ENCODE results near the gene PTPRA. TPM values are rescaled to one million over a fixed set of nuclear protein-coding genes. Genes with fewer than 3 reads are reported as not detected.

The PTPRA gene
- polyA plus RNA-seq, 3 donors: 13.0 to 41.9 (median 13.1) TPM

DNA sequence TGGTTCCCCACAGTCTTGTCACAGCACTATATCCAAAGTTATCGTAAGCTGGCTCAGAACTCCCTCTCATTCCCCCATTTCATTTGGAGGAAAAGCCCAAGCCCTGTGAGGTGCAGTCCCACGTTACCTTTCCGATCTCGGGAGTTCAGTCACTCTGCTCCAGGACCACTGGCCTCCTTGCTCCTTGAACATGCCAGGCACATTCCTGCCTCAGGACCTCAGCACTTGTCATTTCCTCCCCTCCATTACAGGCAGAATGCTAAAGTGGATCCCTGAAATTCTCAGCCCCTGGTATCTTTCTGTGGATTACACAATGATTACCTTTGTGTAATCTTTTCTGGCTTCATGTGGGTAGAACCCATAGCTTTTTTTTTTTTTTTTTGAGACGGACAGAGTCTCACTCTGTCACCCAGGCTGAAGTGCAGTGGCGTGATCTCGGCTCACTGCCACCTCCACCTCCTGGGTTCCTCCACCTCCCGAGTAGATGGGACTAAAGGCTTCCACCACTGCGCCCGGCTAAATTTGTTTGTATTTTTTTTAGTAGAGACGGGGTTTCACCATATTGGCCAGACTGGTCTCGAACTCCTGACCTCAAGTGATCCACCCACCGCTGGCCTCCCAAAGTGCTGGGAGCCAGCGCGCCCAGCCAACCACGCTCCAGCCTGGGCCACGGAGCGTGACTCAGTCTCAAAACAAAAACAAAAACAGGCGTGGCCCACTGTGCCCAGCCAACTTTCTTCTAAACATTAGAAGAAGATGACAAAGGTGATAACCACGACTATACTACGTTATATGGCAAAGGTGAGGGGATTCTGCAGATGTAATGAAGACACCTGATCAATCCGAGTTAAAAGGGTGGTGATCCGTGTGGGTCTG lies 194.1 kb downstream of the PTPRA start:
- Histone ChIP-seq H3K4me1 (ENCODE audit: control insufficient read depth in 1 of 2, insufficient read depth in 2 of 2, low read length in 2 of 2) (peaks cover 6 to 11% of the 10 kb centered on the region in 2 donors), H3K79me2 (ENCODE audit: insufficient read depth, low read length) (no peaks in the 10 kb centered on the region), H2AFZ (ENCODE audit: insufficient read depth, low read depth, low read length, poor library complexity, severe bottlenecking) (no peak overlapping the region), H3K4me2 (replicated peaks; ENCODE audit: extremely low read depth, low read length, poor library complexity, severe bottlenecking) (no peak overlapping the region), H3K36me3 (replicated peaks in 1 of 2; ENCODE audit: control insufficient read depth in 1 of 2, insufficient read depth in 2 of 2, low read length in 2 of 2) (no peaks in the 10 kb centered on the region), H3K27me3 (ENCODE audit: control insufficient read depth in 2 of 2, insufficient read depth in 2 of 2, low read length in 2 of 2) (peaks cover 9 to 20% of the 10 kb centered on the region in 2 donors), H3K27ac (ENCODE audit: low read depth in 1 of 2, low read length in 2 of 2) (no peak overlapping the region), H4K20me1 (ENCODE audit: insufficient read depth, low read length) (no peaks in the 10 kb centered on the region), H3K4me3 (replicated peaks in 1 of 3; ENCODE audit: low read depth in 2 of 3, low read length in 3 of 3) (no peak overlapping the region), H3K9ac (ENCODE audit: insufficient read depth, low read length, poor library complexity, severe bottlenecking) (no peak overlapping the region), H3K9me3 (replicated peaks in 1 of 2; ENCODE audit: control insufficient read depth in 1 of 2, insufficient read depth in 1 of 2, low read length in 2 of 2) (no peaks in the 10 kb centered on the region)
- TF ChIP-seq, protein P1, sequence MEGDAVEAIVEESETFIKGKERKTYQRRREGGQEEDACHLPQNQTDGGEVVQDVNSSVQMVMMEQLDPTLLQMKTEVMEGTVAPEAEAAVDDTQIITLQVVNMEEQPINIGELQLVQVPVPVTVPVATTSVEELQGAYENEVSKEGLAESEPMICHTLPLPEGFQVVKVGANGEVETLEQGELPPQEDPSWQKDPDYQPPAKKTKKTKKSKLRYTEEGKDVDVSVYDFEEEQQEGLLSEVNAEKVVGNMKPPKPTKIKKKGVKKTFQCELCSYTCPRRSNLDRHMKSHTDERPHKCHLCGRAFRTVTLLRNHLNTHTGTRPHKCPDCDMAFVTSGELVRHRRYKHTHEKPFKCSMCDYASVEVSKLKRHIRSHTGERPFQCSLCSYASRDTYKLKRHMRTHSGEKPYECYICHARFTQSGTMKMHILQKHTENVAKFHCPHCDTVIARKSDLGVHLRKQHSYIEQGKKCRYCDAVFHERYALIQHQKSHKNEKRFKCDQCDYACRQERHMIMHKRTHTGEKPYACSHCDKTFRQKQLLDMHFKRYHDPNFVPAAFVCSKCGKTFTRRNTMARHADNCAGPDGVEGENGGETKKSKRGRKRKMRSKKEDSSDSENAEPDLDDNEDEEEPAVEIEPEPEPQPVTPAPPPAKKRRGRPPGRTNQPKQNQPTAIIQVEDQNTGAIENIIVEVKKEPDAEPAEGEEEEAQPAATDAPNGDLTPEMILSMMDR (IDR thresholded peaks at IDR 0.05): no peak
- intact Hi-C loops (cut with micrococcal nuclease): no loop called here
- DNase-seq: no peak
- Mint-ChIP-seq H3K4me1 (peaks cover 10% of the 10 kb centered on the region), H3K9me3 (peaks cover 2 to 10% (median 3%) of the 10 kb centered on the region in 7 donors), H3K36me3 (peaks cover 0 to 5% of the 10 kb centered on the region in 2 donors), H3K4me3 (no peak overlapping the region), H3K27me3 (ENCODE audit: low read depth in 3 of 3) (peaks cover 15 to 38% (median 29%) of the 10 kb centered on the region in 3 donors), H3K27ac (no peak overlapping the region)
- 92% methylated on average over 19 of the region's 23 CpGs for WGBS (ENCODE audit: insufficient coverage)

DNA sequence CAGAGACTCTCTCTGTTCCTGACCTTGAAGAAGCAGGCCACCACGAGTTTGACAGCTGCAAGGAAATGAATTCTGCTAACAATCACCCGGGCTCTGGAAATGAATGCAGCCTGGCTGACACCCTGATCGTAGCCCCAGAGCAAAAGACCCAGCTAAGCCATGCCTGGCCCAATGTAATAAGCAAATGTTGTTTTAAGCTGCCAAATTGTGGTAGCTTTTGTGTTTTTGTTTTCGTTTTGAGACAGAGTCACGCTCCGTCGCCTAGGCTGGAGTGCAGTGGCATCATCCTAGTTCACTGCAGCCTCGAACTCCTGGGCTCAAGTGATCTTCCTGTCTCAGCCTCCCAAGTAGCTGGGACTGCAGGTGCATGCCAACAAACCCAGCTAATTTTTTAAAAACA lies 194.8 kb downstream of the PTPRA start:
- intact Hi-C loops (cut with micrococcal nuclease): no loop called here
- Histone ChIP-seq H3K4me3 (replicated peaks in 1 of 3; ENCODE audit: low read depth in 2 of 3, low read length in 3 of 3) (no peak overlapping the region), H3K9me3 (replicated peaks in 1 of 2; ENCODE audit: control insufficient read depth in 1 of 2, insufficient read depth in 1 of 2, low read length in 2 of 2) (no peaks in the 10 kb centered on the region), H2AFZ (ENCODE audit: insufficient read depth, low read depth, low read length, poor library complexity, severe bottlenecking) (no peak overlapping the region), H4K20me1 (ENCODE audit: insufficient read depth, low read length) (no peaks in the 10 kb centered on the region), H3K4me2 (replicated peaks; ENCODE audit: extremely low read depth, low read length, poor library complexity, severe bottlenecking) (no peak overlapping the region), H3K79me2 (ENCODE audit: insufficient read depth, low read length) (no peaks in the 10 kb centered on the region), H3K36me3 (replicated peaks in 1 of 2; ENCODE audit: control insufficient read depth in 1 of 2, insufficient read depth in 2 of 2, low read length in 2 of 2) (no peaks in the 10 kb centered on the region), H3K4me1 (ENCODE audit: control insufficient read depth in 1 of 2, insufficient read depth in 2 of 2, low read length in 2 of 2) (peaks cover 8 to 15% of the 10 kb centered on the region in 2 donors), H3K27me3 (ENCODE audit: control insufficient read depth in 2 of 2, insufficient read depth in 2 of 2, low read length in 2 of 2) (peaks cover 11 to 27% of the 10 kb centered on the region in 2 donors), H3K27ac (ENCODE audit: low read depth in 1 of 2, low read length in 2 of 2) (no peak overlapping the region), H3K9ac (ENCODE audit: insufficient read depth, low read length, poor library complexity, severe bottlenecking) (no peak overlapping the region)
- WGBS (ENCODE audit: insufficient coverage): 76% methylated on average over 8 of the region's 8 CpGs
- Mint-ChIP-seq H3K9me3 (peaks cover 3 to 14% (median 8%) of the 10 kb centered on the region in 7 donors), H3K4me3 (no peak overlapping the region), H3K27ac (no peak overlapping the region), H3K27me3 (ENCODE audit: low read depth in 3 of 3) (peaks cover 22 to 45% (median 36%) of the 10 kb centered on the region in 3 donors), H3K36me3 (peaks cover 0 to 5% of the 10 kb centered on the region in 2 donors), H3K4me1 (peaks cover 12% of the 10 kb centered on the region)
- DNase-seq: no peak
- TF ChIP-seq, protein P1 (IDR thresholded peaks at IDR 0.05): no peak
